CD14-positive monocyte (primary cell): ENCODE measurements around the gene RINL. TPM values are rescaled to one million over a fixed set of nuclear protein-coding genes. Genes with fewer than 3 reads are reported as not detected.

Experiments
- DNase-seq, 3 donors: peaks; one replicate each; pipeline ENCODE4 v3.0.0-alpha.2; 2011 to 2022
- H2AFZ ChIP-seq: 2 replicates; pipeline ENCODE4 v1.6.0; 2012; ENCODE audit warnings: mild to moderate bottlenecking, low read depth, low read length, inconsistent platforms; ENCODE audit not compliant: insufficient read depth, poor library complexity, severe bottlenecking
- H3K27ac ChIP-seq, 2 donors: 1 replicate in 1 of 2; 2 replicates in 1 of 2; pipeline ENCODE4 v1.5.1; 2012 to 2013; ENCODE audit warnings: low read length in 2 of 2, control low read depth in 1 of 2, inconsistent platforms in 1 of 2, low read depth in 1 of 2, mild to moderate bottlenecking in 1 of 2
- H3K27me3 ChIP-seq, 2 donors: one replicate each; pipeline versions ENCODE4 v1.6.0 to v1.6.1; 2011 to 2013; ENCODE audit warnings: low read length in 2 of 2; ENCODE audit not compliant: control insufficient read depth in 2 of 2, insufficient read depth in 2 of 2
- H3K36me3 ChIP-seq, 2 donors: replicated peaks in 1 of 2; 1 replicate in 1 of 2; 2 replicates in 1 of 2; pipeline versions ENCODE4 v1.5.1 to v1.6.1; 2012 to 2013; ENCODE audit warnings: low read length in 2 of 2, control low read depth in 1 of 2, inconsistent platforms in 1 of 2, mild to moderate bottlenecking in 1 of 2; ENCODE audit not compliant: insufficient read depth in 2 of 2, control insufficient read depth in 1 of 2
- H3K4me1 ChIP-seq, 2 donors: 1 replicate in 1 of 2; 2 replicates in 1 of 2; pipeline versions ENCODE4 v1.5.1 to v1.6.1; 2012 to 2013; ENCODE audit warnings: low read length in 2 of 2, control low read depth in 1 of 2, inconsistent platforms in 1 of 2, mild to moderate bottlenecking in 1 of 2, moderate library complexity in 1 of 2; ENCODE audit not compliant: insufficient read depth in 2 of 2, control insufficient read depth in 1 of 2
- H3K4me2 ChIP-seq: replicated peaks from 2 replicates; pipeline ENCODE3; 2012; ENCODE audit warnings: low read length, moderate library complexity, mild to moderate bottlenecking; ENCODE audit not compliant: poor library complexity, severe bottlenecking; ENCODE audit errors: extremely low read depth
- H3K4me3 ChIP-seq, 3 experiments: fragments of 200-600 bp in 1 of 3; sonication (generic) in 1 of 3; replicated peaks in 1 of 3; 1 replicate in 2 of 3; 2 replicates in 1 of 3; pipeline ENCODE4 v1.5.1; 2011 to 2013; ENCODE audit warnings: low read length in 3 of 3, mild to moderate bottlenecking in 3 of 3, control low read depth in 2 of 3, low read depth in 2 of 3, inconsistent platforms in 1 of 3, moderate library complexity in 1 of 3
- H3K79me2 ChIP-seq: 2 replicates; pipeline ENCODE4 v1.6.0; 2012; ENCODE audit warnings: mild to moderate bottlenecking, control low read depth, inconsistent platforms, low read length, moderate library complexity; ENCODE audit not compliant: insufficient read depth
- H3K9ac ChIP-seq: 2 replicates; pipeline ENCODE4 v1.6.0; 2017; ENCODE audit warnings: low read length, mild to moderate bottlenecking; ENCODE audit not compliant: insufficient read depth, poor library complexity, severe bottlenecking
- H3K9me3 ChIP-seq, 2 donors: replicated peaks in 1 of 2; 1 replicate in 1 of 2; 2 replicates in 1 of 2; pipeline versions ENCODE4 v1.5.1 to v1.6.1; 2012 to 2013; ENCODE audit warnings: low read length in 2 of 2, control low read depth in 1 of 2; ENCODE audit not compliant: control insufficient read depth in 1 of 2, insufficient read depth in 1 of 2
- H4K20me1 ChIP-seq: 2 replicates; pipeline ENCODE4 v1.6.0; 2012; ENCODE audit warnings: mild to moderate bottlenecking, low read length, control low read depth, moderate library complexity; ENCODE audit not compliant: insufficient read depth
- H3K27ac Mint-ChIP-seq, 7 donors: one replicate each; pipeline ENCODE4 v1.8.0; 2020; ENCODE audit warnings: mild to moderate bottlenecking in 7 of 7, mixed read lengths in 7 of 7, moderate library complexity in 6 of 7, inconsistent platforms in 2 of 7
- H3K27me3 Mint-ChIP-seq, 3 donors: one replicate each; pipeline ENCODE4 v1.8.0; 2021 to 2022; ENCODE audit warnings: low read depth in 3 of 3, mild to moderate bottlenecking in 3 of 3, mixed read lengths in 3 of 3, moderate library complexity in 3 of 3, inconsistent platforms in 1 of 3
- H3K36me3 Mint-ChIP-seq, 2 donors: one replicate each; pipeline ENCODE4 v1.8.0; 2020; ENCODE audit warnings: mixed read lengths in 2 of 2, inconsistent platforms in 1 of 2, mild to moderate bottlenecking in 1 of 2
- H3K4me1 Mint-ChIP-seq: one replicate; pipeline ENCODE4 v1.8.0; 2020; ENCODE audit warnings: mild to moderate bottlenecking, mixed read lengths
- H3K4me3 Mint-ChIP-seq, 2 donors: one replicate each; pipeline ENCODE4 v1.8.0; 2020; ENCODE audit warnings: mild to moderate bottlenecking in 2 of 2, mixed read lengths in 2 of 2, moderate library complexity in 1 of 2
- H3K9me3 Mint-ChIP-seq, 7 donors: one replicate each; pipeline ENCODE4 v1.8.0; 2020 to 2022; ENCODE audit warnings: mixed read lengths in 7 of 7, mild to moderate bottlenecking in 6 of 7, moderate library complexity in 6 of 7, inconsistent platforms in 2 of 7
- WGBS: methylation state at CpG from one replicate; pipeline ENCODE4 v1.1.5; 2013; ENCODE audit warnings: missing lambda C conversion rate; ENCODE audit not compliant: insufficient coverage; 5-methylcytosine and 5-hydroxymethylcytosine counted together
- intact Hi-C, 2 donors: fragments of 100-400 bp; cut with micrococcal nuclease; formaldehyde crosslinking; loops; one replicate each; pipeline versions ENCODE4 v1.15.0 to v1.15.1; 2023
- polyA plus RNA-seq, 3 donors: library from polyadenylated mRNA; depleted of rRNA in 1 of 3; unstranded in 2 of 3; stranded (reverse) in 1 of 3; fragments of 300-500 nt in 2 of 3; fragments of >200 nt in 1 of 3; fragmentation: Illumina TruSeq in 2 of 3; gene quantifications; 1 replicate in 2 of 3; 2 replicates in 1 of 3; pipeline ENCODE4 v1.2.3, GENCODE V29; 2012 to 2021
- TF ChIP-seq, protein P1 (sequence below): fragments of 200-600 bp; IDR thresholded peaks from one replicate; pipeline ENCODE4 v1.8.0; 2022; ENCODE audit warnings: antibody characterized with exemption, mild to moderate bottlenecking

RINL gene
- polyA plus RNA-seq, 3 donors, result 4.1 to 13.5 (median 7.2) TPM

DNA sequence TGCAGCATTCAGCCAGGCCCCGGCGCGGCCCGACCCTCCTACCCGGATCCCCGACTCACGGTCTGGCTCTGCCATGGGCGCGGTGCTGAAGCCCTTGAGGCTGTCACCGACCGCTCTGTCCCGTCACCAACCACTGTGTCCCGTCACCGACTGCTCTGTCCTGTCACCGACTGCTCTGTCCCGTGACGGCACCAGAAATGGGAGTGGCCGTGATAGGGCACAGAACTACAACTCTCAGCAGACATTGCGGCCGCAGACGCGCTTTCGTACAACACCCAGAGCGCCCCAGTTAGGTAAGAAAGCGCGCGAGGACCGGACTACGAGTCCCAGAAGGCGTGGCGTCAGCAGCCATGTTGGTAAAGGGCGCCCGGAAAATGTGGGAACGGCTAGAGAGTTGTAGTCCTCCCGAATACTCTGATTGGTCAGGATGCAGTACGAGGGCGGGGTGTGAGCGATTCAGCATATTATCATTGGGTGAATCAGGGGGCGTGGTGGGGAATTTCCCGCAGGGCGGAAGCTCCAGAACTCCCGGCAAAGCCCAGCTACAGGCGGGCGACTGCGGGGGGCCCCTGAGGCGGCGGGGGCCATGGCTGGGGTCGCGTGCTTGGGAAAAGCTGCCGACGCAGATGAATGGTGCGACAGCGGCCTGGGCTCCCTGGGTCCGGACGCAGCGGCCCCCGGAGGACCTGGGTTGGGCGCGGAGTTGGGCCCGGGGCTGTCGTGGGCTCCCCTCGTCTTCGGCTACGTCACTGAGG is 21.5 kb upstream of the RINL start, which contains the start of the genes NFKBIB and SIRT2:
NFKBIB (plus strand) TSS at position 523 of the 755 bp plus-strand sequence; CDS start at position 587, 64 bp downstream.
SIRT2 (minus strand) TSS at position 172 of the 755 bp plus-strand sequence; CDS start at position 75, 97 bp downstream.
- TF ChIP-seq, protein P1, sequence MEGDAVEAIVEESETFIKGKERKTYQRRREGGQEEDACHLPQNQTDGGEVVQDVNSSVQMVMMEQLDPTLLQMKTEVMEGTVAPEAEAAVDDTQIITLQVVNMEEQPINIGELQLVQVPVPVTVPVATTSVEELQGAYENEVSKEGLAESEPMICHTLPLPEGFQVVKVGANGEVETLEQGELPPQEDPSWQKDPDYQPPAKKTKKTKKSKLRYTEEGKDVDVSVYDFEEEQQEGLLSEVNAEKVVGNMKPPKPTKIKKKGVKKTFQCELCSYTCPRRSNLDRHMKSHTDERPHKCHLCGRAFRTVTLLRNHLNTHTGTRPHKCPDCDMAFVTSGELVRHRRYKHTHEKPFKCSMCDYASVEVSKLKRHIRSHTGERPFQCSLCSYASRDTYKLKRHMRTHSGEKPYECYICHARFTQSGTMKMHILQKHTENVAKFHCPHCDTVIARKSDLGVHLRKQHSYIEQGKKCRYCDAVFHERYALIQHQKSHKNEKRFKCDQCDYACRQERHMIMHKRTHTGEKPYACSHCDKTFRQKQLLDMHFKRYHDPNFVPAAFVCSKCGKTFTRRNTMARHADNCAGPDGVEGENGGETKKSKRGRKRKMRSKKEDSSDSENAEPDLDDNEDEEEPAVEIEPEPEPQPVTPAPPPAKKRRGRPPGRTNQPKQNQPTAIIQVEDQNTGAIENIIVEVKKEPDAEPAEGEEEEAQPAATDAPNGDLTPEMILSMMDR, result no peak
- H3K27ac Mint-ChIP-seq, result peak within 1 kb of the TSS; percentile 90 to 99 (median 97)
- peak within 1 kb of the TSS; percentile 93 for H3K9ac ChIP-seq
- H3K9me3 ChIP-seq, result no peaks in the 10 kb centered on the region
- DNase-seq, result peak; percentile 100
- peaks cover 18 to 28% of the 10 kb centered on the region in 2 donors for H3K4me1 ChIP-seq
- peak within 1 kb of the TSS; percentile 72 to 97 for H3K27ac ChIP-seq
- H3K36me3 ChIP-seq, result peaks cover 5 to 7% of the 10 kb centered on the region in 2 donors
- peak within 1 kb of the TSS; percentile 90 to 91 for H3K4me3 Mint-ChIP-seq
- H3K36me3 Mint-ChIP-seq, result peaks cover 22 to 23% of the 10 kb centered on the region in 2 donors
- peak within 1 kb of the TSS; percentile 76 for H3K4me2 ChIP-seq
- H3K9me3 Mint-ChIP-seq, result peaks cover 0 to 3% (median 0%) of the 10 kb centered on the region in 7 donors
- peak within 1 kb of the TSS; percentile 73 for H2AFZ ChIP-seq
- H3K79me2 ChIP-seq, result peaks cover 52% of the 10 kb centered on the region
- under 1% methylated on average over 62 of the region's 64 CpGs for WGBS
- no peaks in the 10 kb centered on the region for H3K27me3 ChIP-seq
- H3K27me3 Mint-ChIP-seq, result peaks cover 0 to 1% (median 0%) of the 10 kb centered on the region in 3 donors
- intact Hi-C loops, result loop anchor here (1.0 to 10.0 kb wide), 6 partner anchors 31 to 135 kb away; partner anchors contain the start of genes MRPS12 (in 2 of the 2), SARS2 (in 2 of the 2) and ECH1 (in 1 of the 2)
- H3K4me3 ChIP-seq, result peak within 1 kb of the TSS; percentile 71 to 82 (median 79)
- H3K4me1 Mint-ChIP-seq, result peaks cover 30% of the 10 kb centered on the region
- H4K20me1 ChIP-seq, result peaks cover 5% of the 10 kb centered on the region

DNA sequence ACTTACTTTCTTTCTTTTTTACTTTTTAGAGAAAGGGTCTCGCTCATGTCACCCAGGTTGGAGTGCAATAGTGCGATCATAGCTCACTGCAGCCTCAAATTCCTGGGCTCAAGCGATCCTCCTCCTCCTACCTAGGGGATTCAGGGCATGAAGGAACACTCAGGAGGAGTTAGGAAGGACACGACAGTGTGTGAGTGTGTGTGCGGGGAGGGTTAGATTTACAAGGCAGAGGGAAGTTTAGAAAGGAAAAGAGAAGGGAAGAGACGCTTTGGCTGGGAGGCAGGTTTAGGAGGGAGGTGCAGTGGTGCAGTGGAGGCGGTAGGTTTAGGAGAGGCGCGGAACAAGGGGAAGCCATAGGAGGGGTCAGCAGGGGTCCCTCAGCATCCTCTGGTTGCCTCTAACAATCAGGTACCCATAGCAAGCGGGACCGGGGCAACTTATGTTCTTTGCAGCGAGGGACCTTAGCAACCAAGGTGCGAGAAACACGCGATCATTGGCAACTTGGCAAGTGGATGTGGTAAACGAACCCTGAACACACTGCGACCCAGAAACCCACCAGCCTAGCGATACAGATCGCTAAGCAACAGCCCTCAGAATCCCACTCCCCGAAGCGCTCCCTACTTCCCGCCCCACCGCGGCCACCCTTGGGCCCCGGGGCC is 20.8 kb upstream of the RINL start:
- H3K27me3 ChIP-seq, result no peaks in the 10 kb centered on the region
- peaks cover 5% of the 10 kb centered on the region for H4K20me1 ChIP-seq
- peak overlapping the region; percentile 37 to 97 for H3K27ac ChIP-seq
- peak in 1 of 3 donors; percentile 1 for DNase-seq
- H3K9me3 ChIP-seq, result no peaks in the 10 kb centered on the region
- Mint-ChIP-seq H3K4me1 (peaks cover 30% of the 10 kb centered on the region), H3K4me3 (peak overlapping the region; percentile 90 to 91), H3K9me3 (peaks cover 0 to 3% (median 0%) of the 10 kb centered on the region in 7 donors), H3K27ac (peak overlapping the region; percentile 90 to 99 (median 97)), H3K27me3 (peaks cover 0 to 1% (median 0%) of the 10 kb centered on the region in 3 donors), H3K36me3 (peaks cover 17 to 20% of the 10 kb centered on the region in 2 donors)
- TF ChIP-seq, protein P1, result no peak
- peaks cover 18 to 28% of the 10 kb centered on the region in 2 donors for H3K4me1 ChIP-seq
- peak overlapping the region; percentile 60 to 79 (median 75) for H3K4me3 ChIP-seq
- H3K4me2 ChIP-seq, result peak overlapping the region; percentile 74
- peaks cover 52% of the 10 kb centered on the region for H3K79me2 ChIP-seq
- H3K9ac ChIP-seq, result peak overlapping the region; percentile 91
- intact Hi-C loops, result loop anchor here (1.0 to 10.0 kb wide), 6 partner anchors 31 to 134 kb away; partner anchors contain the start of genes MRPS12 (in 2 of the 2), SARS2 (in 2 of the 2) and ECH1 (in 1 of the 2)
- WGBS, result 0% methylated on average over 22 of the region's 25 CpGs
- no peaks in the 10 kb centered on the region for H3K36me3 ChIP-seq
- peak overlapping the region; percentile 68 for H2AFZ ChIP-seq
